ENCODE data around the gene SCO1. TPM values are rescaled to one million over a fixed set of nuclear protein-coding genes. Genes with fewer than 3 reads are reported as not detected.
A peak's percentile ranks its signal among the peaks of the same experiment; 100 is the strongest.

SCO1 gene
- total RNA-seq, 1 donor from 2014 or later = 30.2 TPM

GRCh38 chr17:10653987-10654386 is 43.3 kb downstream of the SCO1 start:
- Mint-ChIP-seq H3K4me3 (ENCODE audit: unreplicated experiment) (no peak overlapping the region), H3K27me3 (ENCODE audit: low read depth) (no peaks in the 10 kb centered on the region), H3K36me3 (ENCODE audit: low read depth) (no peaks in the 10 kb centered on the region), H3K27ac (ENCODE audit: unreplicated experiment) (no peak overlapping the region), H3K9me3 (ENCODE audit: low read depth) (no peaks in the 10 kb centered on the region), H3K4me1 (ENCODE audit: low read depth) (peaks cover 7% of the 10 kb centered on the region)
- no peak for TF ChIP-seq CTCF (IDR thresholded peaks at IDR 0.05)
- no peak for DNase-seq (ENCODE audit: low spot score)

GRCh38 chr17:10652984-10653659 is 44.2 kb downstream of the SCO1 start:
- no peak for TF ChIP-seq CTCF (IDR thresholded peaks at IDR 0.05)
- H3K36me3 Mint-ChIP-seq (ENCODE audit: low read depth) = no peaks in the 10 kb centered on the region
- peaks cover 16% of the 10 kb centered on the region for H3K4me1 Mint-ChIP-seq (ENCODE audit: low read depth)

GRCh38 chr17:10651927-10652326 is 45.4 kb downstream of the SCO1 start:
- H3K36me3 Mint-ChIP-seq (ENCODE audit: low read depth) = no peaks in the 10 kb centered on the region
- H3K4me3 Mint-ChIP-seq (ENCODE audit: unreplicated experiment) = no peak overlapping the region
- peaks cover 19% of the 10 kb centered on the region for H3K4me1 Mint-ChIP-seq (ENCODE audit: low read depth)
- H3K27me3 Mint-ChIP-seq (ENCODE audit: low read depth) = no peaks in the 10 kb centered on the region
- no peak overlapping the region for H3K27ac Mint-ChIP-seq (ENCODE audit: unreplicated experiment)
- TF ChIP-seq CTCF (IDR thresholded peaks at IDR 0.05) = no peak
- no peaks in the 10 kb centered on the region for H3K9me3 Mint-ChIP-seq (ENCODE audit: low read depth)
- no peak for DNase-seq (ENCODE audit: low spot score)

More at GRCh38 chr17:10652984-10653659, 44.2 kb downstream of the SCO1 start:
- no peak overlapping the region for H3K4me3 Mint-ChIP-seq (ENCODE audit: unreplicated experiment)
- no peak overlapping the region for H3K27ac Mint-ChIP-seq (ENCODE audit: unreplicated experiment)
- DNase-seq (ENCODE audit: low spot score) = no peak
- H3K9me3 Mint-ChIP-seq (ENCODE audit: low read depth) = no peaks in the 10 kb centered on the region
- H3K27me3 Mint-ChIP-seq (ENCODE audit: low read depth) = no peaks in the 10 kb centered on the region

GRCh38 chr17:10649602-10650001 is 47.7 kb downstream of the SCO1 start:
- H3K4me3 Mint-ChIP-seq (ENCODE audit: unreplicated experiment) = no peak overlapping the region
- no peaks in the 10 kb centered on the region for H3K27me3 Mint-ChIP-seq (ENCODE audit: low read depth)
- no peak for TF ChIP-seq CTCF (IDR thresholded peaks at IDR 0.05)
- no peak for DNase-seq (ENCODE audit: low spot score)
- H3K9me3 Mint-ChIP-seq (ENCODE audit: low read depth) = no peaks in the 10 kb centered on the region
- H3K4me1 Mint-ChIP-seq (ENCODE audit: low read depth) = peaks cover 22% of the 10 kb centered on the region
- H3K27ac Mint-ChIP-seq (ENCODE audit: unreplicated experiment) = peak overlapping the region; percentile 74
- H3K36me3 Mint-ChIP-seq (ENCODE audit: low read depth) = no peaks in the 10 kb centered on the region

- DNase-seq (ENCODE audit: low spot score) = no peak
- peaks cover 22% of the 10 kb centered on the region for H3K4me1 Mint-ChIP-seq (ENCODE audit: low read depth)
- no peak for TF ChIP-seq CTCF (IDR thresholded peaks at IDR 0.05)
- peaks cover 3% of the 10 kb centered on the region for H3K36me3 Mint-ChIP-seq (ENCODE audit: low read depth)
- H3K9me3 Mint-ChIP-seq (ENCODE audit: low read depth) = no peaks in the 10 kb centered on the region
- no peak overlapping the region for H3K4me3 Mint-ChIP-seq (ENCODE audit: unreplicated experiment)
- H3K27me3 Mint-ChIP-seq (ENCODE audit: low read depth) = no peaks in the 10 kb centered on the region
- peak overlapping the region; percentile 74 for H3K27ac Mint-ChIP-seq (ENCODE audit: unreplicated experiment)
Observed at GRCh38 chr17:10648956-10649355, 48.4 kb downstream of the SCO1 start.

Data from chondrocyte (in vitro differentiated cells).